ENCODE results near the gene FARSA. TPM values are rescaled to one million over a fixed set of nuclear protein-coding genes. Genes with fewer than 3 reads are reported as not detected.

The FARSA gene
- total and polyA plus RNA-seq, 3 experiments from 2014 or later: 64.5 to 192 (median 188) TPM

GRCh38 chr19:12880551-12881171 is 52.9 kb downstream of the FARSA start:
- H3K4me3 ChIP-seq (ENCODE audit: low read length): peak overlapping the region; percentile 89
- ChIA-PET CTCF (interaction anchor here (0.8 to 8.4 kb wide), 6 partner anchors 10 to 204 kb away, joined by 3 to 117 read pairs (median 3); no protein-coding TSS in a partner anchor), POLR2A (interaction anchor here (0.7 to 2.0 kb wide), 4 partner anchors 11 to 85 kb away, joined by 3 to 8 read pairs (median 4); partner anchors contain the start of gene GCDH)
- DNase-seq: peak in 1 of 5 donors; percentile 45
- H3K9me3 ChIP-seq (ENCODE audit: low read length): no peaks in the 10 kb centered on the region
- peak overlapping the region; percentile 83 for H3K27ac ChIP-seq (ENCODE audit: low read depth, low read length)
- Mint-ChIP-seq H3K36me3 (peaks cover 0 to 32% (median 0%) of the 10 kb centered on the region in 3 donors), H3K4me3 (peak overlapping the region; percentile 87 to 96 (median 89)), H3K27ac (peak overlapping the region; percentile 63 to 96 (median 92)), H3K9me3 (no peaks in the 10 kb centered on the region), H3K27me3 (no peaks in the 10 kb centered on the region), H3K4me1 (peaks cover 23 to 36% (median 25%) of the 10 kb centered on the region in 3 donors)
- peaks cover 17% of the 10 kb centered on the region for H3K4me1 ChIP-seq (ENCODE audit: insufficient read depth, low read length)
- H3K27me3 ChIP-seq (ENCODE audit: insufficient read depth, low read length, poor library complexity, severe bottlenecking): no peaks in the 10 kb centered on the region
- H3K36me3 ChIP-seq (ENCODE audit: insufficient read depth, low read length): peaks cover 14% of the 10 kb centered on the region

GRCh38 chr19:12875086-12875485 is 58.4 kb downstream of the FARSA start:
- peaks cover 1% of the 10 kb centered on the region for H3K4me1 ChIP-seq (ENCODE audit: insufficient read depth, low read length)
- peaks cover 9 to 40% (median 11%) of the 10 kb centered on the region in 3 donors for H3K36me3 Mint-ChIP-seq
- no peak overlapping the region for H3K4me3 ChIP-seq (ENCODE audit: low read length)
- H3K9me3 Mint-ChIP-seq: no peaks in the 10 kb centered on the region
- ChIA-PET CTCF (interaction anchor here (1.2 kb wide), 1 partner anchor 10 kb away, joined by 3 read pairs; no protein-coding TSS in a partner anchor), POLR2A (interaction anchor here (2.3 kb wide), 1 partner anchor 15 kb away, joined by 4 read pairs; the partner anchor contains the start of gene GCDH)
- H3K27ac Mint-ChIP-seq: peak overlapping the region in 1 of 8 donors; percentile 77
- H3K27me3 ChIP-seq (ENCODE audit: insufficient read depth, low read length, poor library complexity, severe bottlenecking): no peaks in the 10 kb centered on the region
- H3K36me3 ChIP-seq (ENCODE audit: insufficient read depth, low read length): peaks cover 14% of the 10 kb centered on the region
- no peak overlapping the region for H3K27ac ChIP-seq (ENCODE audit: low read depth, low read length)
- H3K4me3 Mint-ChIP-seq: no peak overlapping the region
- DNase-seq: no peak
- peaks cover 9 to 15% (median 14%) of the 10 kb centered on the region in 3 donors for H3K4me1 Mint-ChIP-seq
- H3K27me3 Mint-ChIP-seq: peaks cover 0 to 2% of the 10 kb centered on the region in 2 donors
- no peaks in the 10 kb centered on the region for H3K9me3 ChIP-seq (ENCODE audit: low read length)

- Mint-ChIP-seq H3K9me3 (no peaks in the 10 kb centered on the region), H3K36me3 (peaks cover 9 to 37% (median 11%) of the 10 kb centered on the region in 3 donors), H3K4me3 (no peak overlapping the region), H3K27me3 (peaks cover 0 to 2% of the 10 kb centered on the region in 2 donors), H3K4me1 (peaks cover 6 to 8% (median 8%) of the 10 kb centered on the region in 3 donors), H3K27ac (no peak overlapping the region)
- CTCF ChIA-PET: interaction anchor here (1.1 to 2.4 kb wide), 4 partner anchors 11 to 91 kb away, joined by 3 to 7 read pairs (median 4); no protein-coding TSS in a partner anchor
- Histone ChIP-seq H3K9me3 (ENCODE audit: low read length) (no peaks in the 10 kb centered on the region), H3K27me3 (ENCODE audit: insufficient read depth, low read length, poor library complexity, severe bottlenecking) (no peaks in the 10 kb centered on the region), H3K36me3 (ENCODE audit: insufficient read depth, low read length) (peaks cover 14% of the 10 kb centered on the region), H3K27ac (ENCODE audit: low read depth, low read length) (no peak overlapping the region), H3K4me1 (ENCODE audit: insufficient read depth, low read length) (no peaks in the 10 kb centered on the region), H3K4me3 (ENCODE audit: low read length) (no peak overlapping the region)
- POLR2A ChIA-PET: no interaction called here
- DNase-seq: peak in 1 of 5 donors; percentile 43
Measured at GRCh38 chr19:12873891-12874745, 59.4 kb downstream of the FARSA start.

GRCh38 chr19:12872941-12873890 is 60.3 kb downstream of the FARSA start:
- Mint-ChIP-seq H3K36me3 (peaks cover 9 to 32% (median 11%) of the 10 kb centered on the region in 3 donors), H3K9me3 (no peaks in the 10 kb centered on the region), H3K4me3 (peak overlapping the region in 6 of 7 donors; percentile 23 to 56 (median 48)), H3K27me3 (peaks cover 0 to 2% of the 10 kb centered on the region in 2 donors), H3K27ac (peak overlapping the region in 3 of 8 donors; percentile 15 to 54 (median 29)), H3K4me1 (peaks cover 5 to 8% (median 6%) of the 10 kb centered on the region in 3 donors)
- CTCF ChIA-PET: interaction anchor here (1.1 to 2.4 kb wide), 4 partner anchors 12 to 106 kb away, joined by 3 to 7 read pairs (median 4); no protein-coding TSS in a partner anchor
- DNase-seq: peak; percentile 29 to 75 (median 53)
- POLR2A ChIA-PET: no interaction called here
- Histone ChIP-seq H3K27ac (ENCODE audit: low read depth, low read length) (no peak overlapping the region), H3K36me3 (ENCODE audit: insufficient read depth, low read length) (peaks cover 10% of the 10 kb centered on the region), H3K27me3 (ENCODE audit: insufficient read depth, low read length, poor library complexity, severe bottlenecking) (no peaks in the 10 kb centered on the region), H3K4me1 (ENCODE audit: insufficient read depth, low read length) (no peaks in the 10 kb centered on the region), H3K4me3 (ENCODE audit: low read length) (no peak overlapping the region), H3K9me3 (ENCODE audit: low read length) (no peaks in the 10 kb centered on the region)

Other genes starting within 250 kb of the FARSA start
- not detected for gene GNG14, start 245.7 kb downstream of the FARSA start, total RNA-seq
- not detected for gene GNG14, start 245.7 kb downstream of the FARSA start, polyA plus RNA-seq
- 1 to 10 TPM; 7.9 to 8.1 TPM for gene FBXW9, start 237.1 kb downstream of the FARSA start, total RNA-seq
- 5.9 TPM for gene FBXW9, start 237.1 kb downstream of the FARSA start, polyA plus RNA-seq
- 100 to 1,000 TPM; 148 TPM for gene TNPO2, start 209.8 kb downstream of the FARSA start, total RNA-seq
- gene TNPO2, start 209.8 kb downstream of the FARSA start, polyA plus RNA-seq: 3.4 TPM
- 100 to 1,000 TPM; 243 to 247 TPM for gene TRIR, start 199.0 kb downstream of the FARSA start, total RNA-seq
- 248 TPM for gene TRIR, start 199.0 kb downstream of the FARSA start, polyA plus RNA-seq
- 100 to 1,000 TPM in 1 of 2 experiments, 10 to 100 TPM in 1; 96.9 to 101 TPM for gene GET3, start 196.2 kb downstream of the FARSA start, total RNA-seq
- gene GET3, start 196.2 kb downstream of the FARSA start, polyA plus RNA-seq: 72.5 TPM
- not detected for gene BEST2, start 181.9 kb downstream of the FARSA start, total RNA-seq
- not detected for gene BEST2, start 181.9 kb downstream of the FARSA start, polyA plus RNA-seq
- 10 to 100 TPM in 1 of 2 experiments, 1 to 10 TPM in 1; 9.8 to 11.4 TPM for gene HOOK2, start 158.2 kb downstream of the FARSA start, total RNA-seq
- gene HOOK2, start 158.2 kb downstream of the FARSA start, polyA plus RNA-seq: 2.9 TPM
- 100 to 1,000 TPM; 249 to 259 TPM for gene JUNB, start 142.2 kb downstream of the FARSA start, total RNA-seq
- 1,529 TPM for gene JUNB, start 142.2 kb downstream of the FARSA start, polyA plus RNA-seq
- 100 to 1,000 TPM; 183 to 184 TPM for gene PRDX2, start 131.9 kb downstream of the FARSA start, total RNA-seq
- gene PRDX2, start 131.9 kb downstream of the FARSA start, polyA plus RNA-seq: 257 TPM
- 10 to 100 TPM; 24.6 to 31.0 TPM for gene THSD8, start 131.6 kb downstream of the FARSA start, total RNA-seq
- gene THSD8, start 131.6 kb downstream of the FARSA start, polyA plus RNA-seq: not detected
- gene RNASEH2A, start 127.1 kb downstream of the FARSA start, total RNA-seq: 10 to 100 TPM; 51.5 to 62.4 TPM
- 24.1 TPM for gene RNASEH2A, start 127.1 kb downstream of the FARSA start, polyA plus RNA-seq
- not detected for gene RTBDN, start 99.1 kb downstream of the FARSA start, total RNA-seq
- gene RTBDN, start 99.1 kb downstream of the FARSA start, polyA plus RNA-seq: not detected
- under 1 TPM; 0.24 to 0.38 TPM for gene MAST1, start 95.2 kb downstream of the FARSA start, total RNA-seq
- 1.2 TPM for gene MAST1, start 95.2 kb downstream of the FARSA start, polyA plus RNA-seq
- 10 to 100 TPM; 20.7 to 22.4 TPM for gene DNASE2, start 52.3 kb downstream of the FARSA start, total RNA-seq
- 61.6 TPM for gene DNASE2, start 52.3 kb downstream of the FARSA start, polyA plus RNA-seq
- gene KLF1, start 46.5 kb downstream of the FARSA start, total RNA-seq: under 1 TPM; 0.84 to 0.90 TPM
- not detected for gene KLF1, start 46.5 kb downstream of the FARSA start, polyA plus RNA-seq
- gene GCDH, start 42.6 kb downstream of the FARSA start, total RNA-seq: 10 to 100 TPM; 59.4 to 60.1 TPM
- gene GCDH, start 42.6 kb downstream of the FARSA start, polyA plus RNA-seq: 19.7 TPM
- 1 to 10 TPM; 1.5 to 2.1 TPM for gene SYCE2, start 14.4 kb downstream of the FARSA start, total RNA-seq
- not detected for gene SYCE2, start 14.4 kb downstream of the FARSA start, polyA plus RNA-seq
- gene CALR, start 4.9 kb upstream of the FARSA start, total RNA-seq: 100 to 1,000 TPM; 832 to 843 TPM
- 174 TPM for gene CALR, start 4.9 kb upstream of the FARSA start, polyA plus RNA-seq
- 100 to 1,000 TPM; 227 to 230 TPM for gene RAD23A, start 12.2 kb upstream of the FARSA start, total RNA-seq
- gene RAD23A, start 12.2 kb upstream of the FARSA start, polyA plus RNA-seq: 115 TPM
- 10 to 100 TPM; 37.3 to 38.6 TPM for gene GADD45GIP1, start 23.5 kb upstream of the FARSA start, total RNA-seq
- 64.1 TPM for gene GADD45GIP1, start 23.5 kb upstream of the FARSA start, polyA plus RNA-seq
- not detected for gene DAND5, start 35.9 kb upstream of the FARSA start, total RNA-seq
- gene DAND5, start 35.9 kb upstream of the FARSA start, polyA plus RNA-seq: not detected
- gene NFIX, start 61.8 kb upstream of the FARSA start, total RNA-seq: 1 to 10 TPM; 2.3 to 2.8 TPM
- 0.94 TPM for gene NFIX, start 61.8 kb upstream of the FARSA start, polyA plus RNA-seq
- gene LYL1, start 169.1 kb upstream of the FARSA start, total RNA-seq: 1 to 10 TPM; 2.3 to 2.5 TPM
- 4.1 TPM for gene LYL1, start 169.1 kb upstream of the FARSA start, polyA plus RNA-seq
- gene TRMT1, start 183.0 kb upstream of the FARSA start, total RNA-seq: 100 to 1,000 TPM; 138 TPM
- 18.2 TPM for gene TRMT1, start 183.0 kb upstream of the FARSA start, polyA plus RNA-seq
- gene NACC1, start 184.6 kb upstream of the FARSA start, total RNA-seq: 100 to 1,000 TPM in 1 of 2 experiments, 10 to 100 TPM in 1; 89.9 to 111 TPM
- gene NACC1, start 184.6 kb upstream of the FARSA start, polyA plus RNA-seq: 3.9 TPM
- 10 to 100 TPM; 60.9 to 63.7 TPM for gene STX10, start 216.7 kb upstream of the FARSA start, total RNA-seq
- 58.7 TPM for gene STX10, start 216.7 kb upstream of the FARSA start, polyA plus RNA-seq
- 100 to 1,000 TPM; 102 to 111 TPM for gene IER2, start 216.7 kb upstream of the FARSA start, total RNA-seq
- 277 TPM for gene IER2, start 216.7 kb upstream of the FARSA start, polyA plus RNA-seq

Data from CD8-positive, alpha-beta memory T cell (primary cell).